Parathyroid adenoma (tissue), 2 donors: ENCODE results near the gene NFASC.

ENCODE experiments used
- H2AFZ ChIP-seq: fragments of 300-600 bp; sonication (generic); one replicate; pipeline ENCODE4 v1.7.0; 2017; ENCODE audit warnings: antibody characterized with exemption, mild to moderate bottlenecking
- H3K27ac ChIP-seq: fragments of 300-600 bp; sonication (generic); one replicate; pipeline ENCODE4 v1.7.0; 2017
- H3K27me3 ChIP-seq: fragments of 300-600 bp; sonication (generic); one replicate; pipeline ENCODE4 v1.7.0; 2017; ENCODE audit warnings: low read length; ENCODE audit not compliant: control insufficient read depth, insufficient read depth
- H3K36me3 ChIP-seq: fragments of 300-600 bp; sonication (generic); one replicate; pipeline ENCODE4 v1.7.0; 2017; ENCODE audit warnings: low read length; ENCODE audit not compliant: control insufficient read depth, insufficient read depth
- H3K4me1 ChIP-seq: fragments of 300-600 bp; sonication (generic); one replicate; pipeline ENCODE4 v1.7.0; 2017; ENCODE audit warnings: control low read depth
- H3K4me2 ChIP-seq: fragments of 300-600 bp; sonication (generic); one replicate; pipeline ENCODE4 v1.7.0; 2017; ENCODE audit warnings: low read length
- H3K4me3 ChIP-seq: fragments of 300-600 bp; sonication (generic); one replicate; pipeline ENCODE4 v1.7.0; 2017; ENCODE audit warnings: low read depth, low read length
- H3K79me2 ChIP-seq: fragments of 300-600 bp; sonication (generic); one replicate; pipeline ENCODE4 v1.7.0; 2017; ENCODE audit warnings: control low read depth
- H3K9ac ChIP-seq: fragments of 300-600 bp; sonication (generic); one replicate; pipeline ENCODE4 v1.7.0; 2017; ENCODE audit warnings: mild to moderate bottlenecking
- H3K9me3 ChIP-seq: fragments of 300-600 bp; sonication (generic); one replicate; pipeline ENCODE4 v1.7.0; 2017; ENCODE audit warnings: low read length; ENCODE audit not compliant: control insufficient read depth
- TF ChIP-seq, protein P1 (sequence below): fragments of 300-600 bp; sonication (generic); IDR thresholded peaks from one replicate; pipeline ENCODE4 v1.7.0; 2017; ENCODE audit warnings: antibody characterized with exemption, mild to moderate bottlenecking
- donor health status: primary hyperparathyroidism.

Gene NFASC

GRCh38 chr1:204887846-204888245, 17.2 kb downstream of the NFASC start:
- Histone ChIP-seq H3K9ac (no peak overlapping the region), H2AFZ (no peak overlapping the region), H3K36me3 (no peaks in the 10 kb centered on the region), H3K4me1 (no peaks in the 10 kb centered on the region), H3K4me3 (no peak overlapping the region), H3K9me3 (no peaks in the 10 kb centered on the region), H3K27ac (no peak overlapping the region), H3K79me2 (no peaks in the 10 kb centered on the region), H3K27me3 (no peaks in the 10 kb centered on the region), H3K4me2 (no peak overlapping the region)
- TF ChIP-seq, protein P1, sequence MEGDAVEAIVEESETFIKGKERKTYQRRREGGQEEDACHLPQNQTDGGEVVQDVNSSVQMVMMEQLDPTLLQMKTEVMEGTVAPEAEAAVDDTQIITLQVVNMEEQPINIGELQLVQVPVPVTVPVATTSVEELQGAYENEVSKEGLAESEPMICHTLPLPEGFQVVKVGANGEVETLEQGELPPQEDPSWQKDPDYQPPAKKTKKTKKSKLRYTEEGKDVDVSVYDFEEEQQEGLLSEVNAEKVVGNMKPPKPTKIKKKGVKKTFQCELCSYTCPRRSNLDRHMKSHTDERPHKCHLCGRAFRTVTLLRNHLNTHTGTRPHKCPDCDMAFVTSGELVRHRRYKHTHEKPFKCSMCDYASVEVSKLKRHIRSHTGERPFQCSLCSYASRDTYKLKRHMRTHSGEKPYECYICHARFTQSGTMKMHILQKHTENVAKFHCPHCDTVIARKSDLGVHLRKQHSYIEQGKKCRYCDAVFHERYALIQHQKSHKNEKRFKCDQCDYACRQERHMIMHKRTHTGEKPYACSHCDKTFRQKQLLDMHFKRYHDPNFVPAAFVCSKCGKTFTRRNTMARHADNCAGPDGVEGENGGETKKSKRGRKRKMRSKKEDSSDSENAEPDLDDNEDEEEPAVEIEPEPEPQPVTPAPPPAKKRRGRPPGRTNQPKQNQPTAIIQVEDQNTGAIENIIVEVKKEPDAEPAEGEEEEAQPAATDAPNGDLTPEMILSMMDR, result no peak

GRCh38 chr1:204888294-204888693, 17.6 kb downstream of the NFASC start:
- no peak overlapping the region for H3K27ac ChIP-seq
- no peak overlapping the region for H3K9ac ChIP-seq
- no peaks in the 10 kb centered on the region for H3K4me1 ChIP-seq
- TF ChIP-seq, protein P1, result no peak
- H3K27me3 ChIP-seq, result no peaks in the 10 kb centered on the region
- no peaks in the 10 kb centered on the region for H3K36me3 ChIP-seq
- no peaks in the 10 kb centered on the region for H3K79me2 ChIP-seq
- H2AFZ ChIP-seq, result no peak overlapping the region
- no peaks in the 10 kb centered on the region for H3K9me3 ChIP-seq
- H3K4me2 ChIP-seq, result no peak overlapping the region
- H3K4me3 ChIP-seq, result no peak overlapping the region

DNA sequence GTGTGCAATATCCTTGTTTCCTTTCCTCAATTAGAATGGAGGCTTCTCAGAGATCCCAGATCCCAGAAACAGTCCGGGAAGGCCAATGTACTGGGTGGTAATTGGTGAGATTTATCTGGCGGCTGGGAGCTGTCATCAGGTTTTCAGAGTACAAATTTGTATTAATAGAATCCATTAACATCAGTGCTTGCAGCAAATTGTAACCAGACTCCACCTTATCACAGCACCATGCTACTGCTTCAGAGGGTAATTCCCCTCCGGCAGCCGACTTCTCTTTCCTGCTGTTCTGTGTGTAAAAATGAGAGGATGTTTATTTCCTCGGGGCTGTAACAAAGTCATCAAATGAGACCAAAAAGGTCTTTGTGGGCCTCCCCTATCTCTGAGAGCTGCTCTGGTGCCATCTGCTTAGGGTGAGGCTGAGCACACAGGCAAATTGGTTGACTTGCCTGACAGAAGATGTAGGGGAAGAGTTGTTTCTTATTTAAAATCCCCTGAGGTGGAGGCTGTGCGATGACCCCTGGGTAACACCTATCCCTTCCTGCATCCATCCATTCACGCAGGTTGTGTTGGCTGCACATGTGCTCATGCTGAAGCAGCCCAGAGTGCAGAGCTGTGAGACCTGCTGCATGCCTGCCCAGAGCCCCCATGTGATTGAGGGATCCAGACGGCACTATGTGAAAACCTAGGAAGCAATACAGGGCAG, 19.2 kb downstream of the NFASC start:
- TF ChIP-seq, protein P1, result no peak
- H3K4me3 ChIP-seq, result no peak overlapping the region
- no peaks in the 10 kb centered on the region for H3K79me2 ChIP-seq
- H3K27ac ChIP-seq, result no peak overlapping the region
- no peak overlapping the region for H2AFZ ChIP-seq
- no peaks in the 10 kb centered on the region for H3K9me3 ChIP-seq
- H3K4me1 ChIP-seq, result no peaks in the 10 kb centered on the region
- H3K36me3 ChIP-seq, result no peaks in the 10 kb centered on the region
- no peak overlapping the region for H3K4me2 ChIP-seq
- H3K9ac ChIP-seq, result no peak overlapping the region
- H3K27me3 ChIP-seq, result no peaks in the 10 kb centered on the region

DNA sequence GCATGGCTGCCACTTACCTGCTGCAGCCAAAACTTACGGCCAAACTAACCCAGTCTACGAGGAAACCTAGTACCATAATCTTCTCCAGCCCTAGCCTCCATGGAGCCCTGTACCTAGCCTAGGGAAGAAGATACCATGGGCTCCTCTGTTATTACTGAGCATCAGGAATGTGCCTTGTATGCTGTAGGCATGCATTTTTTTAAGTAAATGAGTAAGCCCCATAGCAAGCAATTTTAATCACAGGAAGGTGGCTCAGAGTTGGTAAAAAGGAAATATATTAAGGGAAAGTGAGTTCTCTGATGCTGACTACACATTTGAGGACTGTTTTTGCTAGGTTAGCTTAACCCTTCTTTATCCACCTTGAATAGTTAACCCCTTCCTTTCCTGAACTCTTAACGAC, 21.2 kb downstream of the NFASC start:
- H3K4me3 ChIP-seq, result no peak overlapping the region
- H3K79me2 ChIP-seq, result no peaks in the 10 kb centered on the region
- TF ChIP-seq, protein P1, result no peak
- H2AFZ ChIP-seq, result no peak overlapping the region
- no peaks in the 10 kb centered on the region for H3K27me3 ChIP-seq
- H3K4me1 ChIP-seq, result no peaks in the 10 kb centered on the region
- no peaks in the 10 kb centered on the region for H3K36me3 ChIP-seq
- H3K4me2 ChIP-seq, result no peak overlapping the region
- H3K9ac ChIP-seq, result no peak overlapping the region
- H3K9me3 ChIP-seq, result no peaks in the 10 kb centered on the region
- no peak overlapping the region for H3K27ac ChIP-seq

DNA sequence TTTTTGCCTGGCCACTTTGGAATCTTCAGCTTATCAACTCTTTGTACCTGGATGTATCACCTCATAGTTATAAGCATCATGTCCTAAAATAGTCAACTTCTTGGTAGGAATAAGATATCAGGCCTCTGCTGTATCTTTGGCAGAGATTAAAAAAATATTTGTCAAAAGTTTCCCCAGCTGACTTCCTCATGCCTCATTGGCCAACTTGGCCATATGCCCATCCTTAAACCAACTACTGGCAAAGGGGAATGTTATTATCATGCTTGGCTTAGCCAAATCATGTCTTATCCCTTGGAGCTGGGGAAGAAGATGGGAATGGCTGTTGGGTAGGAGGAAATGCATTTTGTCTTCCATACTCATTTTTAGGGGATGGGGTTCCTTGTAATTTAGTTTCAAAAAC, 23.4 kb downstream of the NFASC start:
- H3K4me2 ChIP-seq, result no peak overlapping the region
- H2AFZ ChIP-seq, result no peak overlapping the region
- no peak overlapping the region for H3K27ac ChIP-seq
- H3K4me3 ChIP-seq, result no peak overlapping the region
- H3K79me2 ChIP-seq, result no peaks in the 10 kb centered on the region
- no peak overlapping the region for H3K9ac ChIP-seq
- H3K27me3 ChIP-seq, result no peaks in the 10 kb centered on the region
- no peaks in the 10 kb centered on the region for H3K4me1 ChIP-seq
- H3K36me3 ChIP-seq, result no peaks in the 10 kb centered on the region
- TF ChIP-seq, protein P1, result no peak
- H3K9me3 ChIP-seq, result no peaks in the 10 kb centered on the region
